ENCODE results near the gene SPATA9. TPM values are rescaled to one million over a fixed set of nuclear protein-coding genes. Genes with fewer than 3 reads are reported as not detected.

SPATA9 gene
- total RNA-seq, 1 donor from 2014 or later, result 1.0 TPM

- Histone ChIP-seq H3K4me1 (ENCODE audit: control insufficient read depth in 3 of 3, insufficient read depth in 3 of 3, low read length in 3 of 3) (no peaks in the 10 kb centered on the region), H3K27ac (ENCODE audit: low read depth, low read length) (no peak overlapping the region), H3K27me3 (ENCODE audit: control insufficient read depth in 3 of 3, insufficient read depth in 3 of 3, low read length in 3 of 3) (no peaks in the 10 kb centered on the region), H3K36me3 (ENCODE audit: control insufficient read depth in 3 of 3, insufficient read depth in 3 of 3, low read length in 3 of 3) (no peaks in the 10 kb centered on the region), H3K9me3 (ENCODE audit: control insufficient read depth in 3 of 3, low read length in 3 of 3) (no peaks in the 10 kb centered on the region), H3K9ac (ENCODE audit: low read depth in 1 of 3, low read length in 3 of 3) (no peak overlapping the region), H3K4me3 (ENCODE audit: low read length in 3 of 3) (no peak overlapping the region)
Measured at GRCh38 chr5:95684361-95684760, 1.6 kb upstream of the SPATA9 start.

- Histone ChIP-seq H3K36me3 (ENCODE audit: control insufficient read depth in 3 of 3, insufficient read depth in 3 of 3, low read length in 3 of 3) (no peaks in the 10 kb centered on the region), H3K27ac (ENCODE audit: low read depth, low read length) (no peak overlapping the region), H3K9ac (ENCODE audit: low read depth in 1 of 3, low read length in 3 of 3) (no peak overlapping the region)
Measured at GRCh38 chr5:95673081-95673480, 9.7 kb downstream of the SPATA9 start.

GRCh38 chr5:95672641-95673040 is 10.2 kb downstream of the SPATA9 start:
- H3K36me3 ChIP-seq (ENCODE audit: control insufficient read depth in 3 of 3, insufficient read depth in 3 of 3, low read length in 3 of 3), result no peaks in the 10 kb centered on the region
- no peaks in the 10 kb centered on the region for H3K27me3 ChIP-seq (ENCODE audit: control insufficient read depth in 3 of 3, insufficient read depth in 3 of 3, low read length in 3 of 3)
- no peak overlapping the region for H3K4me3 ChIP-seq (ENCODE audit: low read length in 3 of 3)
- H3K4me1 ChIP-seq (ENCODE audit: control insufficient read depth in 3 of 3, insufficient read depth in 3 of 3, low read length in 3 of 3), result peaks cover 10 to 17% (median 12%) of the 10 kb centered on the region in 3 donors
- H3K9me3 ChIP-seq (ENCODE audit: control insufficient read depth in 3 of 3, low read length in 3 of 3), result no peaks in the 10 kb centered on the region
- no peak overlapping the region for H3K9ac ChIP-seq (ENCODE audit: low read depth in 1 of 3, low read length in 3 of 3)
- H3K27ac ChIP-seq (ENCODE audit: low read depth, low read length), result no peak overlapping the region

More at GRCh38 chr5:95673081-95673480, 9.7 kb downstream of the SPATA9 start:
- Histone ChIP-seq H3K4me3 (ENCODE audit: low read length in 3 of 3) (no peak overlapping the region), H3K9me3 (ENCODE audit: control insufficient read depth in 3 of 3, low read length in 3 of 3) (no peaks in the 10 kb centered on the region), H3K4me1 (ENCODE audit: control insufficient read depth in 3 of 3, insufficient read depth in 3 of 3, low read length in 3 of 3) (peaks cover 10 to 17% (median 12%) of the 10 kb centered on the region in 3 donors), H3K27me3 (ENCODE audit: control insufficient read depth in 3 of 3, insufficient read depth in 3 of 3, low read length in 3 of 3) (no peaks in the 10 kb centered on the region)

GRCh38 chr5:95671826-95672225 is 11.0 kb downstream of the SPATA9 start:
- Histone ChIP-seq H3K36me3 (ENCODE audit: control insufficient read depth in 3 of 3, insufficient read depth in 3 of 3, low read length in 3 of 3) (no peaks in the 10 kb centered on the region), H3K27me3 (ENCODE audit: control insufficient read depth in 3 of 3, insufficient read depth in 3 of 3, low read length in 3 of 3) (no peaks in the 10 kb centered on the region), H3K9ac (ENCODE audit: low read depth in 1 of 3, low read length in 3 of 3) (no peak overlapping the region), H3K4me3 (ENCODE audit: low read length in 3 of 3) (no peak overlapping the region), H3K9me3 (ENCODE audit: control insufficient read depth in 3 of 3, low read length in 3 of 3) (no peaks in the 10 kb centered on the region), H3K27ac (ENCODE audit: low read depth, low read length) (no peak overlapping the region), H3K4me1 (ENCODE audit: control insufficient read depth in 3 of 3, insufficient read depth in 3 of 3, low read length in 3 of 3) (peaks cover 10 to 17% (median 12%) of the 10 kb centered on the region in 3 donors)

- Histone ChIP-seq H3K36me3 (ENCODE audit: control insufficient read depth in 3 of 3, insufficient read depth in 3 of 3, low read length in 3 of 3) (no peaks in the 10 kb centered on the region), H3K9me3 (ENCODE audit: control insufficient read depth in 3 of 3, low read length in 3 of 3) (no peaks in the 10 kb centered on the region), H3K27me3 (ENCODE audit: control insufficient read depth in 3 of 3, insufficient read depth in 3 of 3, low read length in 3 of 3) (no peaks in the 10 kb centered on the region), H3K4me3 (ENCODE audit: low read length in 3 of 3) (no peak overlapping the region), H3K27ac (ENCODE audit: low read depth, low read length) (peak overlapping the region; percentile 80), H3K9ac (ENCODE audit: low read depth in 1 of 3, low read length in 3 of 3) (no peak overlapping the region), H3K4me1 (ENCODE audit: control insufficient read depth in 3 of 3, insufficient read depth in 3 of 3, low read length in 3 of 3) (peaks cover 10 to 17% (median 12%) of the 10 kb centered on the region in 3 donors)
Measured at GRCh38 chr5:95670568-95670967, 12.2 kb downstream of the SPATA9 start.

GRCh38 chr5:95669985-95670384 is 12.8 kb downstream of the SPATA9 start:
- peak overlapping the region in 1 of 3 donors; percentile 9 for H3K9ac ChIP-seq (ENCODE audit: low read depth in 1 of 3, low read length in 3 of 3)
- no peaks in the 10 kb centered on the region for H3K9me3 ChIP-seq (ENCODE audit: control insufficient read depth in 3 of 3, low read length in 3 of 3)
- peak overlapping the region in 1 of 3 donors; percentile 9 for H3K4me3 ChIP-seq (ENCODE audit: low read length in 3 of 3)
- no peaks in the 10 kb centered on the region for H3K36me3 ChIP-seq (ENCODE audit: control insufficient read depth in 3 of 3, insufficient read depth in 3 of 3, low read length in 3 of 3)
- no peaks in the 10 kb centered on the region for H3K27me3 ChIP-seq (ENCODE audit: control insufficient read depth in 3 of 3, insufficient read depth in 3 of 3, low read length in 3 of 3)
- peak overlapping the region; percentile 80 for H3K27ac ChIP-seq (ENCODE audit: low read depth, low read length)
- peaks cover 10 to 17% (median 12%) of the 10 kb centered on the region in 3 donors for H3K4me1 ChIP-seq (ENCODE audit: control insufficient read depth in 3 of 3, insufficient read depth in 3 of 3, low read length in 3 of 3)

- Histone ChIP-seq H3K36me3 (ENCODE audit: control insufficient read depth in 3 of 3, insufficient read depth in 3 of 3, low read length in 3 of 3) (no peaks in the 10 kb centered on the region), H3K9me3 (ENCODE audit: control insufficient read depth in 3 of 3, low read length in 3 of 3) (no peaks in the 10 kb centered on the region), H3K4me3 (ENCODE audit: low read length in 3 of 3) (peak overlapping the region in 1 of 3 donors; percentile 9), H3K27ac (ENCODE audit: low read depth, low read length) (peak overlapping the region; percentile 80), H3K4me1 (ENCODE audit: control insufficient read depth in 3 of 3, insufficient read depth in 3 of 3, low read length in 3 of 3) (peaks cover 10 to 18% (median 12%) of the 10 kb centered on the region in 3 donors), H3K27me3 (ENCODE audit: control insufficient read depth in 3 of 3, insufficient read depth in 3 of 3, low read length in 3 of 3) (no peaks in the 10 kb centered on the region), H3K9ac (ENCODE audit: low read depth in 1 of 3, low read length in 3 of 3) (peak overlapping the region in 1 of 3 donors; percentile 9)
Measured at GRCh38 chr5:95669540-95669939, 13.3 kb downstream of the SPATA9 start.

- no peaks in the 10 kb centered on the region for H3K27me3 ChIP-seq (ENCODE audit: control insufficient read depth in 3 of 3, insufficient read depth in 3 of 3, low read length in 3 of 3)
- H3K9ac ChIP-seq (ENCODE audit: low read depth in 1 of 3, low read length in 3 of 3), result no peak overlapping the region
- peaks cover 10 to 21% (median 16%) of the 10 kb centered on the region in 3 donors for H3K4me1 ChIP-seq (ENCODE audit: control insufficient read depth in 3 of 3, insufficient read depth in 3 of 3, low read length in 3 of 3)
- H3K36me3 ChIP-seq (ENCODE audit: control insufficient read depth in 3 of 3, insufficient read depth in 3 of 3, low read length in 3 of 3), result no peaks in the 10 kb centered on the region
- H3K4me3 ChIP-seq (ENCODE audit: low read length in 3 of 3), result no peak overlapping the region
- peak overlapping the region; percentile 80 for H3K27ac ChIP-seq (ENCODE audit: low read depth, low read length)
- no peaks in the 10 kb centered on the region for H3K9me3 ChIP-seq (ENCODE audit: control insufficient read depth in 3 of 3, low read length in 3 of 3)
Measured at GRCh38 chr5:95668728-95669127, 14.1 kb downstream of the SPATA9 start.

- Histone ChIP-seq H3K27me3 (ENCODE audit: control insufficient read depth in 3 of 3, insufficient read depth in 3 of 3, low read length in 3 of 3) (no peaks in the 10 kb centered on the region), H3K4me3 (ENCODE audit: low read length in 3 of 3) (no peak overlapping the region), H3K27ac (ENCODE audit: low read depth, low read length) (no peak overlapping the region), H3K9ac (ENCODE audit: low read depth in 1 of 3, low read length in 3 of 3) (no peak overlapping the region), H3K9me3 (ENCODE audit: control insufficient read depth in 3 of 3, low read length in 3 of 3) (no peaks in the 10 kb centered on the region), H3K4me1 (ENCODE audit: control insufficient read depth in 3 of 3, insufficient read depth in 3 of 3, low read length in 3 of 3) (peaks cover 10 to 21% (median 15%) of the 10 kb centered on the region in 3 donors), H3K36me3 (ENCODE audit: control insufficient read depth in 3 of 3, insufficient read depth in 3 of 3, low read length in 3 of 3) (no peaks in the 10 kb centered on the region)
Measured at GRCh38 chr5:95668216-95668615, 14.6 kb downstream of the SPATA9 start.

- Histone ChIP-seq H3K9me3 (ENCODE audit: control insufficient read depth in 3 of 3, low read length in 3 of 3) (no peaks in the 10 kb centered on the region), H3K36me3 (ENCODE audit: control insufficient read depth in 3 of 3, insufficient read depth in 3 of 3, low read length in 3 of 3) (no peaks in the 10 kb centered on the region), H3K4me3 (ENCODE audit: low read length in 3 of 3) (no peak overlapping the region), H3K27ac (ENCODE audit: low read depth, low read length) (no peak overlapping the region), H3K9ac (ENCODE audit: low read depth in 1 of 3, low read length in 3 of 3) (no peak overlapping the region), H3K27me3 (ENCODE audit: control insufficient read depth in 3 of 3, insufficient read depth in 3 of 3, low read length in 3 of 3) (no peaks in the 10 kb centered on the region), H3K4me1 (ENCODE audit: control insufficient read depth in 3 of 3, insufficient read depth in 3 of 3, low read length in 3 of 3) (peaks cover 10 to 21% (median 13%) of the 10 kb centered on the region in 3 donors)
Measured at GRCh38 chr5:95667678-95668077, 15.1 kb downstream of the SPATA9 start.
